ENCODE results near the gene HLF.

HLF gene

DNA sequence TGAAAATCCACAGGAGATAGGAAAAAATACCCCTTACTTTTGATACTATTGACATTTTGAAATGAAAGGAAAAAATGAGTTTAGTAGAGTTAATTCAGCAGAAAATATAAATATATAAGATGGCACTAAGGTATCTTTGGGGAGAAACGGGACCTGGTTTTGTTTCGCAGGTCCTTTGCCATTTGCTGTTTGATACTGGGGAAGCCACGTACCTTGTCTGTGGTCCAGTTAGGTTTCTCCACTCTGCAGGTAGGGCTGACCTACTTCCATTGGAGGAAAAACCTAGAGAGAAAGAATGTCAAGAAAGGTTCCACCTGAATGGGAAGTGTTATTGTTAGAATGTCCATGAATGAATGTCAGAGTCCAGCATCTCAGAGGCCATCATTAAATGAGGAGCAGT lies 48.1 kb downstream of the HLF start:
- no peak for DNase-seq (ENCODE audit: low read depth, low spot score)
- H3K4me3 ChIP-seq (ENCODE audit: low read depth, low read length) = no peak overlapping the region
- TF ChIP-seq, protein P1, sequence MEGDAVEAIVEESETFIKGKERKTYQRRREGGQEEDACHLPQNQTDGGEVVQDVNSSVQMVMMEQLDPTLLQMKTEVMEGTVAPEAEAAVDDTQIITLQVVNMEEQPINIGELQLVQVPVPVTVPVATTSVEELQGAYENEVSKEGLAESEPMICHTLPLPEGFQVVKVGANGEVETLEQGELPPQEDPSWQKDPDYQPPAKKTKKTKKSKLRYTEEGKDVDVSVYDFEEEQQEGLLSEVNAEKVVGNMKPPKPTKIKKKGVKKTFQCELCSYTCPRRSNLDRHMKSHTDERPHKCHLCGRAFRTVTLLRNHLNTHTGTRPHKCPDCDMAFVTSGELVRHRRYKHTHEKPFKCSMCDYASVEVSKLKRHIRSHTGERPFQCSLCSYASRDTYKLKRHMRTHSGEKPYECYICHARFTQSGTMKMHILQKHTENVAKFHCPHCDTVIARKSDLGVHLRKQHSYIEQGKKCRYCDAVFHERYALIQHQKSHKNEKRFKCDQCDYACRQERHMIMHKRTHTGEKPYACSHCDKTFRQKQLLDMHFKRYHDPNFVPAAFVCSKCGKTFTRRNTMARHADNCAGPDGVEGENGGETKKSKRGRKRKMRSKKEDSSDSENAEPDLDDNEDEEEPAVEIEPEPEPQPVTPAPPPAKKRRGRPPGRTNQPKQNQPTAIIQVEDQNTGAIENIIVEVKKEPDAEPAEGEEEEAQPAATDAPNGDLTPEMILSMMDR (IDR thresholded peaks at IDR 0.05; ENCODE audit: low read depth, low read length) = no peak
- in situ Hi-C loops (cut with HindIII; ENCODE audit: low sequenced_read_pairs) = no loop called here

- DNase-seq (ENCODE audit: low read depth, low spot score) = no peak
These were observed 49.5 kb downstream of the HLF start for GRCh38 chr17:55314061-55314783.

GRCh38 chr17:55314784-55315491 lies 50.2 kb downstream of the HLF start:
- TF ChIP-seq, protein P1 (IDR thresholded peaks at IDR 0.05; ENCODE audit: low read depth, low read length) = no peak

More at GRCh38 chr17:55314061-55314783, 49.5 kb downstream of the HLF start:
- no peak overlapping the region for H3K4me3 ChIP-seq (ENCODE audit: low read depth, low read length)
- in situ Hi-C loops (cut with HindIII; ENCODE audit: low sequenced_read_pairs) = no loop called here
- TF ChIP-seq, protein P1 (IDR thresholded peaks at IDR 0.05; ENCODE audit: low read depth, low read length) = no peak

GRCh38 chr17:55316499-55316898 lies 51.7 kb downstream of the HLF start:
- TF ChIP-seq, protein P1 (IDR thresholded peaks at IDR 0.05; ENCODE audit: low read depth, low read length) = no peak
- no peak overlapping the region for H3K4me3 ChIP-seq (ENCODE audit: low read depth, low read length)
- in situ Hi-C loops (cut with HindIII; ENCODE audit: low sequenced_read_pairs) = no loop called here
- no peak for DNase-seq (ENCODE audit: low read depth, low spot score)

More at GRCh38 chr17:55314784-55315491, 50.2 kb downstream of the HLF start:
- H3K4me3 ChIP-seq (ENCODE audit: low read depth, low read length) = no peak overlapping the region
- DNase-seq (ENCODE audit: low read depth, low spot score) = no peak
- in situ Hi-C loops (cut with HindIII; ENCODE audit: low sequenced_read_pairs) = no loop called here

GRCh38 chr17:55317284-55317683 lies 52.5 kb downstream of the HLF start:
- no peak for DNase-seq (ENCODE audit: low read depth, low spot score)
- TF ChIP-seq, protein P1 (IDR thresholded peaks at IDR 0.05; ENCODE audit: low read depth, low read length) = no peak
- in situ Hi-C loops (cut with HindIII; ENCODE audit: low sequenced_read_pairs) = no loop called here
- no peak overlapping the region for H3K4me3 ChIP-seq (ENCODE audit: low read depth, low read length)

DNA sequence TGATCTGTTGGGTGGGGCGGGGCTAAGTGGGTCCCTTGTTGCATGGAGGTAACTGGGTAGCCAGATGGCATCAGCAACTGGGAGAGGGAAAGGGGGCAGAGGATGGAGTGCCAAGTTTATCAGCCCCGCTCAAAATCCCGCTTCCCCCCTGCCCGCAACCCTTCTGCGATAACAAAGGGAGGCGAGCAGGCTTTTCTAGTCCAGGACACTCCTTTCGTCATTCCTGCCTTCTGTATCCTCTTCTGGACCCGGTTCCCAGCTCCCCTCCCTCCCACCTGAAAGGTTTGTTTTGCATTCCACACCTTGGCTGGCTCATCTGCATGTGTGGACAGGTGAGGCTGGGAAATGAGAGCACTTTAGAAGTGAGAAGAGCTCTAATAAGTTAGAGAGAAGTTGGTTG lies 53.3 kb downstream of the HLF start:
- in situ Hi-C loops (cut with HindIII; ENCODE audit: low sequenced_read_pairs) = no loop called here
- H3K4me3 ChIP-seq (ENCODE audit: low read depth, low read length) = no peak overlapping the region
- TF ChIP-seq, protein P1 (IDR thresholded peaks at IDR 0.05; ENCODE audit: low read depth, low read length) = no peak
- DNase-seq (ENCODE audit: low read depth, low spot score) = no peak
